Measurements from ENCODE around the gene RMRP. TPM values are rescaled to one million over a fixed set of nuclear protein-coding genes. Genes with fewer than 3 reads are reported as not detected.

Gene RMRP
- total RNA-seq, 4 donors from 2014 or later, result 759 to 4,621 (median 3,503) TPM

GRCh38 chr9:35681341-35682002, 23.7 kb upstream of the RMRP start:
- H3K4me1 ChIP-seq, result peaks cover 0 to 19% (median 0%) of the 10 kb centered on the region in 3 donors
- no peak for TF ChIP-seq POLR2A (IDR thresholded peaks at IDR 0.05)
- no peak for TF ChIP-seq CTCF (IDR thresholded peaks at IDR 0.05)
- WGBS, 2 donors, result 32 to 40% methylated on average over 2 to 3 of the region's 3 CpGs
- H3K9me3 ChIP-seq, result no peaks in the 10 kb centered on the region
- H3K4me3 ChIP-seq, result no peak overlapping the region
- peaks cover 0 to 34% (median 0%) of the 10 kb centered on the region in 3 donors for H3K36me3 ChIP-seq
- peaks cover 0 to 4% (median 0%) of the 10 kb centered on the region in 4 donors for H3K27me3 ChIP-seq
- no peak for DNase-seq
- H3K27ac ChIP-seq, result peak overlapping the region; percentile 14 to 90 (median 51)
- intact Hi-C loops (cut with DNase I), result loop anchor here (10.0 kb wide), 1 partner anchor 77 kb away; the partner anchor contains the start of gene TESK1

- H3K27ac ChIP-seq, result peak overlapping the region in 2 of 4 donors; percentile 36 to 50
- H3K4me3 ChIP-seq, result no peak overlapping the region
- H3K9me3 ChIP-seq, result no peaks in the 10 kb centered on the region
- H3K36me3 ChIP-seq, result peaks cover 0 to 32% (median 0%) of the 10 kb centered on the region in 3 donors
- no peak for TF ChIP-seq CTCF (IDR thresholded peaks at IDR 0.05)
- no peak for TF ChIP-seq POLR2A (IDR thresholded peaks at IDR 0.05)
- DNase-seq, result no peak
- peaks cover 8 to 28% (median 9%) of the 10 kb centered on the region in 3 donors for H3K4me1 ChIP-seq
- peaks cover 0 to 13% (median under 1%) of the 10 kb centered on the region in 4 donors for H3K27me3 ChIP-seq
- intact Hi-C loops (cut with DNase I), result loop anchor here (10.0 kb wide), 1 partner anchor 76 kb away; the partner anchor contains the start of gene TESK1
- 45 to 53% methylated on average over 13 to 14 of the region's 15 CpGs for WGBS, 2 donors
Observed at GRCh38 chr9:35680331-35681105, 22.7 kb upstream of the RMRP start.

- no peak for DNase-seq
- Histone ChIP-seq H3K27me3 (peaks cover 0 to 20% (median 3%) of the 10 kb centered on the region in 4 donors), H3K9me3 (no peaks in the 10 kb centered on the region), H3K27ac (peak overlapping the region in 2 of 4 donors; percentile 36 to 50), H3K36me3 (peaks cover 0 to 25% (median 0%) of the 10 kb centered on the region in 3 donors), H3K4me1 (peaks cover 11 to 34% (median 12%) of the 10 kb centered on the region in 3 donors), H3K4me3 (no peak overlapping the region)
- WGBS, 2 donors, result 79 to 84% methylated on average over 8 of the region's 8 CpGs
- TF ChIP-seq POLR2A (IDR thresholded peaks at IDR 0.05), result peak in 1 of 4 donors; percentile 1
- no peak for TF ChIP-seq CTCF (IDR thresholded peaks at IDR 0.05)
- intact Hi-C loops (cut with DNase I), result loop anchor here (10.0 kb wide), 1 partner anchor 75 kb away; the partner anchor contains the start of gene TESK1
Observed at GRCh38 chr9:35679766-35680330, 22.0 kb upstream of the RMRP start.

- H3K27me3 ChIP-seq, result peaks cover 0 to 25% (median 3%) of the 10 kb centered on the region in 4 donors
- intact Hi-C loops (cut with DNase I), result no loop called here
- H3K4me3 ChIP-seq, result no peak overlapping the region
- no peak for DNase-seq
- TF ChIP-seq POLR2A (IDR thresholded peaks at IDR 0.05), result no peak
- TF ChIP-seq CTCF (IDR thresholded peaks at IDR 0.05), result no peak
- peaks cover 11 to 35% (median 12%) of the 10 kb centered on the region in 3 donors for H3K4me1 ChIP-seq
- peaks cover 0 to 18% (median 0%) of the 10 kb centered on the region in 3 donors for H3K36me3 ChIP-seq
- WGBS, 2 donors, result 82 to 92% methylated on average over 5 of the region's 5 CpGs
- no peaks in the 10 kb centered on the region for H3K9me3 ChIP-seq
- H3K27ac ChIP-seq, result no peak overlapping the region
Observed at GRCh38 chr9:35679091-35679490, 21.3 kb upstream of the RMRP start.

All from esophagus squamous epithelium (tissue), 5 donors.